ENCODE data around the gene GFI1.
"Not testable (repeated sequence)": the region's sequence is repeated elsewhere in the genome, so short reads cannot be mapped to it uniquely, and the experiment has no call there.

Gene GFI1

DNA sequence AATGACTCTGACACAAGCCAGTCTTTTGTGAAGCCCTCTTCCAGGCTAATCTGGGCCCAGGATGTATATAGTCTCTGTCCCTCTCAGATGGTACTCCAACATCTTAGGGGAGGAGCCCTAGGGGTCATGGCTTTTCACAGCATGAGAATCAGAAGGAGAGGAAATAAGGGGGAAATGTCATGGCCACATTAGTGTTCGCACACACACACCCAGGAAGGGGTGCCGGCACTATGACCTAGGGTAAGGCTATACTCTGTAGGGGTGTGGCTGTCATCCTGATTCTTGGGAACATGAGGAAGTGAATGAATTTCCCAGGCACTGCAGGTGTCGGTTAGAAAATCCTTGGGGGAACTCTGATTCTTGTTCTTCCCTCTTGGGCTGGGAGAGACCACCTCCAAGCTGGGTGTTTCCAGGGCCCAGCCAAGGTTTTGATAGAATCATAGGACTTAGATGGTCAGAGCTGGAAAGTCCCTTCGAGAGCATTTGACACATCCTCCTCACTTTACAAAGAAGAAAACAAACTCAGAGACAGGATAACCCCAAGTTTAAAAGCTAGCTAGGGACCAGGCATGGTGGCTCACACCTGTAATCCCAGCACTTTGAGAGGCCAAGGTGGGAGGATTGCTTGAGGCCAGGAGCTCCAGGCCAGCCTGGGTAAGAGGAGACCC lies 22.0 kb downstream of the GFI1 start:
- DNase-seq = no peak

DNA sequence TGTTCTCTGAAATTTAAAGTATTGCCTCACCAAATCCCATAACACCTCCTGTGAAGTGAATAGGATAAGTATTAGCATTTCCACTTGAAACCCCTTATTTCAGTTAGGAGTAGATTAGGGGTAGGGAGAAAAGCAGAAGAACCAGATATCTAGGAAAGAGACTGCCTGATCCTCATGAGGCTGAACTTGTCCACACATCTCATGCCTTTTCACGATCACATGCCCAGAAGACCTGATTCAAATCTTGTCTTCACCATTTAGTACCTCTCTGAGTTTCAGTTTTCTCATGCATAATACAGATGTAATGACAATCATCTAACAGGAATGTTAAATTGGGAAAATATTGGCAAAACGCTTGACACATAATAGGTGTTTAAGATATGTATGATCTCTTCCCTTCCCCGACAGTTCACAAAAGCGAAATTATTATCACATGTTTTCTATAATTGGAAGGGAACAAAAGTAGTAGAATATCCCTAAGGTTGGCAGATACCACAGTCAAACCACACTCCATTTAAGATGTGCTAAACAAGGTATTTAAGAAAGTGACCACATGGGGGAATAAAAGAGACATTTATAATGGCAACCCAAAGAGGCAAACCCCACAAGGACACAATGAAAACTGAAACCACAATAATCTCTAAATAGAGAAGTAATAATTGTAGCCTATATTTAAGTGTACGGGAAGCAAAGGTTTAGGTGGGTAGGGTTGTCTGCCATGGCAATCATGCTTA lies 25.2 kb downstream of the GFI1 start:
- DNase-seq = no peak

DNA sequence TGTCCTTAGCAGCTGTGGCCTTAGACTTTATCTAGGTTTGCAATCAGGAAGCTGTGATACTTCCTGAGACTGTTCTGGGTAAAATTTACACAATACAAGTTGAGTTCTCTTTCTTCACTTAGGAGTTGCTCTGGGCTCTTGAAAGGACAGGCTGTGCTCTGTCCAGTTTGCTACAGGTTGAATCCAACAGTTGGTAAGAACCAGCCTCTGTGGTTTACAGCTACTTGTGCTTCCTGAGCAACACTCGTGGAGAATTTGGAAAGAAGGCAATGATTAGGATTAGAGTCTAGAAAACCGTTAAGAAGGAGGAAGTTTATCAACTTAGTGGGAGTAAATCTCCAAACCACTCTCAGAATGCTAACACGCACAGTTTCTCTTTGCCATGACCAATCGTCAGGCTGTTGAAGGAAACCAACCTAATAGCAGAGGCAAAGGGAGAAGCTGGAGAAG lies 26.8 kb downstream of the GFI1 start:
- DNase-seq = no peak

DNA sequence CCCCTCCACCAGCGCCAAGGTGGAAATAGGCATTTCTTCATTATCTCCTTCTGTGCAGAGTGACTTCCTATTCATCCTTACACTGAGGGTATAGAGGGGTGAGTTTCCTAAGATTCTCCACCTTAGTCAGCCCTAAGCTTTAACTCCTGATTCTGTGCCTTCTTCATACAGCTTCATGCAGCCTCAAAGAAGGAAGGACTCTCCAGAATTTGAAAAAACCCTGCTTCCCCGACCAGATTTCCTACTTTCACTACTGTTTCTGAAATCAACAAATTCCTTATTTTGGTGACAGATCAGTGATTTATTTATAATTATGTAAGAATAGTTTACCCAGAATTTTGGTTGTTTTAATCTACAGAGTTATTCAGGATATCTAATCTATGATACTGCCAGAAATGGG lies 28.6 kb downstream of the GFI1 start:
- DNase-seq = no peak

DNA sequence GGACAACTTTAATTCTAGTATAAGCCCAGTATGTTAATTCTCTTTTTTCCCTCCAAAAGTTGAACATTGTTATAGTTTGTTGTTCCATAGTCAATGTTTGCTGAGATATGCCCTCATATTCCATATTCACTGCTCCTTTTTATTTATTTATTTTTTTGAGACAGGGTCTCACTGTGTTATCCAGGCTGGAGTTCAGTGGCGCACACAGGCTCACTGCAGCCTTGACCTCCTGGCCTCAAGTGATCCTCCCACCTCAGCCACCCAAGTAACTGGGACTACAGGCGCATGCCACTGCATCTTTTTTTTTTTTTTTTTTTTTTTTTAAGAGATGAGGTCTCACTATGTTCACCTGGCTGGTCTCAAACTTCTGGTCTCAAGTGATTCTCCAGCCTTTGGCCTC lies 38.7 kb downstream of the GFI1 start:
- DNase-seq = no peak

DNA sequence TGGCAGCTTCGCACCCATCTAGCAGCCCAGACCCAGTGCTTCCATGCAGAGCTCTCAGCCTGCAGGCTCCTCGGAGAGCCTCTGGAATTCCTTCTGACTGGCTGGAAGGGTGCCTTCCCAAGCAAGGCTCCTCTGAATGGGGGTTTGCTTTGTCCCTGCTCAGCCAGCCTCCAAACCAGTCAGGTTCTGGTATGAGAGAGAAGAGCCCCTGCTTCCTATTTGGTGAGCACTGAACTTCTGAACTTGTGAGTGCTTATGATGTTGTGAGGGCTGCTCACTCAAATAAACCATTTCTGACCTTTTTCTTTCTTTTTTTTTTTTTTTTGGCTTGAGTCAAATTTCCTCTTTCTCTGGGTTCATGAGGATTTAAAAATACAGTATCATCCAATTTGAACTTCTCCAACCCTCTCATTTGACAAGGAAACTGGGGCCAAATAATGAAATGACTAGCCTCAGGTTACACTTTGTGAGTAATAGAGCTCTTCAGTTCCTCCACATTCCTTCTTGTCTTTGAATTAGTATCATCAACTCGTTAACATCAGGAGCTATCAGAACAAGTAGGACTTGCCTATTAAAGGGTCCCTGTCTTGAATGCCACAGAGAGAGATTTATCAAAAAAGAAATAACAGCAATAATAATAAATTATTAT lies 39.6 kb downstream of the GFI1 start:
- DNase-seq = no peak

DNA sequence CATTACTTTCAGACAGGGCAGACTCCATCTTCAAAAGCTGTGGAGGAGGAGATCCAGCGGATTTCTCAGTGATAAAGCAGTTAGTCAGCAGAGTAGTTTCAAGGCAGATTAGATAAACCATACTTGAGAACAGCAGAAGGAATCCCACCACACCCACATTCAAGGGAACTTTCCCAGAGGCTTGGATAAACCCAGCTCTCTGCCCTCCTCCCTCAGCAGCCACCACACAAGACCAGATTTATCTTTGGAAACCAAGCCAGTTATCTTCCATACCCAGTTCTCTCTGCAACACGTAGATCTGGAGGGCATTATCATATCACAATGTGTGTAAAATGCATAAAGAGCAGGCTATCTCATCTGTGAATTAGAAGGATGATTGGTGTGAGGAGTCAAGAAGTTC lies 40.2 kb downstream of the GFI1 start:
- no peak for DNase-seq

DNA sequence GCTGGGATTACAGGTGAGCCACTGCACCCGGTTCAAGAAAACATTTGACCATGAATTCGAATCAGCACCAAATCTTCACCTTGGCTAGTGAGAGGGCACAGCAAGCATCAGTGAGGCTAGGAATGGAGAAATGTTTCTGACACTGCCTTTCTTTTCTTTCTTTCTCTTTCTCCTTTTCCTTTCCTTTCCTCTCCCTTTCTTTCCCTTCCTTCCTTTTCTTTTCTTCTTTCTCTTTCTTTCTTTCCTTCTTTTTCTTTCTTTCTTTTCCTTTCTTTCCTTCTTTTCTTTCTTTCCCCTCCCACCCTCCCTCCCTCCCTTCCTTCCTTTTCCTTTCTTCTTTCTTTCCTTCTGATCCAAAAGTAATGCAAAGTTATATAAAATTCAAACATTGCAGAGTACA lies 40.9 kb downstream of the GFI1 start:
- DNase-seq = no peak

DNA sequence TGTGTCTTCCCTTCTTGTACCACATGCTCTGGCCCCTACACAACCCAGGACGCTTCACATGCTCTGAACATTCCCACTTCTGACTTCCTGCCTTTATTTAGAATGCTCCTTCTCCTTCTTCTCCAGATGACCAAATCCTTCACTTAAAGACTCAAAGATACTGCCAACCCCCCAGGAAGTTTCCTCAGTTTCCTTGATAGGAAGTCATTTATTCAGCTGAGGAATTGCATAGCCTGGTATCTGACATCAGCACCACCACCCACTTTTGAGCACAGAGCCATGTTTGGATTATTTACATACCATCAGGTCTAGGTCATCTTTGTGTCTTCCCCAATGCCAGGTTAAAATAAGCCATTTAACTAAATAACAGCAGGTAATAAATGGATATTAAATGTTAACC lies 42.4 kb downstream of the GFI1 start:
- DNase-seq = no peak

DNA sequence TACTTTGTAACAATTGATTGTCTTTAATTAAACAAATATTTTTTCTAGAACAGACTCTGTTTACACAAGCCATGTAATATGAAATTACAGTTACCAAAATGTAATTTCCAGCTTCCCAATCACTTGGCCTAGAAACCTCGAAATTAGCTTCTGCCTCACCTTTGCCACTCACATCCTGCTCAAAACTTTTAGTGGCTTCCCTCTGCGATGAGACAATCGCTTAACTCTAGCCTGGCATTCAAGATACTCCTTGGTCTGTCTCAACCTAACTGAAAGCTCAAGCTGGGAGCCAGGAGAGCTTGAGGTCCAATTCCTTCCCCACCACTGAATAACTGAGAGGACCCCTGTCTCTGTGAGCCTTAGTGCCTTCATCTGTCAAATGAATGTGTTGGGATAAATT lies 42.8 kb downstream of the GFI1 start:
- no peak for DNase-seq

DNA sequence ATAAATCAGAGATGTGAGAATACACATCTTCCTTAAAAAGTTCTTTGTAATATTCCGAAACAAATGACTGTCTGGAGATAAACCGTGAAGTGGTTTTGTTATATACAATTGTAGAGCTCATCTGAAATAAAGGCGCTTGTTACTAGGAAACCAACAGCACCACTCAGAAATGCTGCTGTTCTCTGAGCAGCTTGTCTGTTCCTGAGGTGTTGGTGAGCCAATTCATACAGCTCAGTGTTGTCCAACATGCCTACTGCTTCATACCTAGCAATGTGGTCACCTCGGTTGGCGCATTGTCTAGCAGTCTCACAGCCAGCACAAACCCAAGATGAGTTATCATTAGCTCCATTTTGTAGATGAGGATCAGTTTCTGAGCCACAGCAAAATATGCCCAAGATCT lies 44.4 kb downstream of the GFI1 start:
- no peak for DNase-seq

DNA sequence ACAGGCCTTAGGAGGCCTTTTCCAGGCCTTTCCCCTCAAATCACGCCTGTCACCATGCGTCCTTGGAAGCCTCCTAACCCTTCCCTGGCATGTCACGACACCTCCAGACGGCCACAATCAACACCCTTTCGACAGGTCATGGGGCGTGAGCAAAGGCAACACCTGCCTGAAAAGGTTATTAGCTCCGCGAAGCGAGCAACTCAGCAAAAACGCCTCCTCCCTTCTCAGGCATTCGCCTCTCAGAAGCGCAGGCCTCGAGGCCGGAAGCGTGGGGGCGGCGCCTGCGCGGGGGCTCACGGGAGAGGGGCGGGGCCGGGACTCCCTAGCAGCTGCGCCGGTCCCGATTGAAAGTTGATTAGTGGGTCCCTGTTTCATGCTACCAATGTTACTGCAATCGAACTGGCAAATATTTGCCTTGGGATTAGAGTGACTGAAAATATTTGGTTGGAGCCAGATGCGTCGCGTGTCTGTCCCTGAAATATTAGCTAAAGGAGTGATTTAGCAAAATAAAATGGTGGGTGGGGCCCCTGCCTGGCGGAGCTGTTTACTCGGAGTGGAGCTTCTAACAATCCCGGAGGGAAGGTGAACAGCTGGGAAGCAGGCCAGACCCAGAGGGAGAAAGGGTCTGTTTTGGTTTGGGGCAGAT lies 44.9 kb downstream of the GFI1 start:
- peak; percentile 18 for DNase-seq

DNA sequence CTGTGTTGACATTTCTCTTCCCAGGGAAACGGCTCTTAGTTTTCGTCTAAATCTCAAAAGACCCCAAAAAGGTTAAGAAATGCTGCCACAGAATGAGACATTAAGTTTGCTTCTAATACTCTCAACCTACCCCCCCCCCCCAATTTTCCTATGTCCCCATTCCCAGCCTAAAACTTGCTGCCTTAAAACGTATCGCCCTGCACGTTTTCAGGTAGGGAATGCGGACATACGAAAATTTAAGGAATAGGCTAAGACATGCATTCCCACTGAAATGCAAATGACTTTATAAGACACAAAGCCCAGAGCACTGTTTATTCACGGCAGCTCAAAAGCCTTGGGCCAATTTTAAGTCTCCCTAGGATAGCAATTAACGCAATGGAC lies 45.4 kb downstream of the GFI1 start:
- no peak for DNase-seq

DNA sequence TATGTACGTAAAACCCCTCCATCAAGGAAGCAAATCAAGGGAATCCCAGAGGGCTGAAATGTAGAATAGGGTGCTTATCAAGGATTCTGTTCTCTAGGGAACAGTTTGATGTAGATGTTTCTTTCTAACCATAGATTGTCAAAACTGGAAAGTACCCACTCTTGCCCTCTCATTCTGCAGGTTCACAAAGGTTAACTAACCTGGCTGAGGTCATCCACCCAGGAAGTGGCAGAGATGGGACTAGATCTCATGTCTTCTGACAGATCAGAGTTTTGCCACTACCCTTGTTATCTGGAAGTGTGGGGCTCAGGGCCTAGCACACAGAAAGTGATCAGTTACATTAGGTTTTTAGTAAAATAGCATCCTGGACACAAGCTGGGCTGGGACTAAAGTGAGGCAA lies 47.4 kb downstream of the GFI1 start:
- no peak for DNase-seq

DNA sequence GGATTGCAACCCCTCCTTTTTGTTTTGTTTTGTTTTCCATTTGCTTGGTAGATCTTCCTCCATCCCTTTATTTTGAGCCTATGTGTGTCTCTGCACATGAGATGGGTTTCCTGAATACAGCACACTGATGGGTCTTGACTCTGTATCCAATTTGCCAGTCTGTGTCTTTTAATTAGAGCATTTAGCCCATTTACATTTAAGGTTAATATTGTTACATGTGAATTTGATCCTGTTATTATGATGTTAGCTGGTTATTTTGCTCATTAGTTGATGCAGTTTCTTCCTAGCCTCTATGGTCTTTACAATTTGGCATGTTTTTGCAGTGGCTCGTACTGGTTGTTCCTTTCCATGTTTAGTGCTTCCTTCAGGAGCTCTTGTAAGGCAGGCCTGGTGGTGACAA lies 52.2 kb downstream of the GFI1 start:
- DNase-seq = not testable (repeated sequence)

DNA sequence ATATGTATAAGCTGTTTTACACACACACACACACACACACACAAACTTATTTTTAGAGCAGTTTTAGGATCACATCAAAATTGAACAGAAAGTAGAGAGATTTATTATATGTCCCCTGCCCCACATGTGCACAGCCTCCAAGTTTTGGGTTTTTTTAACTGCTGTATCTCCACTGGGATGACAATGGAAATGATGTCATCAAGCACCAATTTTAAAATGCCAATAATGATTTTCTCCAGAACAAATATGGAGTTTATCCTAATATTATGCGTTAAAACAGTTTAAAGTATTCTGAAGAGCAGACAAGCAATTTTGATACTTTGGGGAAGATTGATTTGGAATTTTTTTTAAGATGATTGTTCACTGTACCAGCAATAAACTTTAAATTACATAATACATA lies 56.7 kb downstream of the GFI1 start:
- DNase-seq = no peak

DNA sequence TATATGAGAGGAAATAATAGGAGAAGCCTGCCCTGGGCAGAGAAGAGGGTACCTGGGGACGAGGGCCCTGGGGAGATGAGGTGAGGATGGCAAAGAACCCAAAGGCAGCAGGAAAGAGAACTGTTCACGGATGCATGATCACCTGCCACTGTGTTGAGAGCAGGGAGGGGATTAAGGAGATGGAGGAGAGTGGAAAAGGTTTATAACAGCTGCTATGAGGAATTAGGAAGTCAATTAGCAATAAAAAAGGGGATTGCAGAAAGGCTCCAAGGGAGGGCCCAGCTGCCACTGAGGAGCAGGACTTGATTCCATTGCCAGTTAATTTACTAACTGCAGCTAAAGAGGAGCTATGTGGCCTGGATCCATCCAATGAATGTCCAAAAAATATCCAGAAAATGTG lies 61.1 kb downstream of the GFI1 start:
- no peak for DNase-seq
